Right lobe of liver (tissue), 4 donors: ENCODE measurements around the gene RHEX.
"Not testable (repeated sequence)": the region's sequence is repeated elsewhere in the genome, so short reads cannot be mapped to it uniquely, and the experiment has no call there.

ENCODE experiments used
- CTCF ChIP-seq, 4 donors: fragments of 200-600 bp in 3 of 4; fragments of 450-650 bp in 1 of 4; IDR thresholded peaks; one replicate each; pipeline versions ENCODE4 v1.5.1 to v1.8.0; 2016 to 2022; ENCODE audit warnings: antibody characterized with exemption in 4 of 4, mild to moderate bottlenecking in 2 of 4
- POLR2A ChIP-seq: fragments of 450-650 bp; IDR thresholded peaks from one replicate; pipeline ENCODE4 v1.6.1; 2017; ENCODE audit warnings: antibody characterized with exemption, mild to moderate bottlenecking
- donor health status: DM: no; HTN: no; CAD: no.
- donor health status: DM: no; HTN: no; CAD: no.
- donor health status: DM: no; HTN: yes; CAD: no.

- TF ChIP-seq POLR2A; CTCF (IDR thresholded peaks at IDR 0.05): not testable (repeated sequence)
Observed at GRCh38 chr1:206055069-206055625, 2.2 kb downstream of the RHEX start.
